ENCODE data around the gene CCNB2. TPM values are rescaled to one million over a fixed set of nuclear protein-coding genes. Genes with fewer than 3 reads are reported as not detected.

CCNB2 gene
- total RNA-seq = 5.9 TPM

- no peaks in the 10 kb centered on the region for H3K9me3 ChIP-seq
- no peak within 1 kb of the TSS for H3K27ac ChIP-seq
- peak within 1 kb of the TSS; percentile 45 to 47 for H3K4me3 ChIP-seq
- intact Hi-C loops (cut with DNase I) = no loop called here
- peaks cover 5% of the 10 kb centered on the region for H3K4me1 ChIP-seq
- H3K36me3 ChIP-seq = no peaks in the 10 kb centered on the region
- peak in 1 of 2 donors; percentile 92 for DNase-seq (ENCODE audit: extremely low spot score in 2 of 2)
- H3K27me3 ChIP-seq = no peaks in the 10 kb centered on the region
- TF ChIP-seq CTCF (IDR thresholded peaks at IDR 0.05) (no peak), POLR2A (IDR thresholded peaks at IDR 0.05) (no peak), POLR2AphosphoS5 (IDR thresholded peaks at IDR 0.05; ENCODE audit: insufficient read depth in 1 of 2, low read depth in 1 of 2) (peak; percentile 55 to 70)
These were observed at the start of gene CCNB2 for GRCh38 chr15:59104912-59105732. CCNB2 (plus strand) TSS chr15:59105146; CDS start chr15:59105269, 123 bp downstream.

- Histone ChIP-seq H3K27ac (no peak overlapping the region), H3K4me1 (no peaks in the 10 kb centered on the region), H3K9me3 (no peaks in the 10 kb centered on the region), H3K36me3 (peaks cover 0 to 59% of the 10 kb centered on the region in 2 donors), H3K27me3 (no peaks in the 10 kb centered on the region), H3K4me3 (no peak overlapping the region)
- intact Hi-C loops (cut with DNase I) = no loop called here
- DNase-seq (ENCODE audit: extremely low spot score in 2 of 2) = no peak
- TF ChIP-seq POLR2A (IDR thresholded peaks at IDR 0.05) (no peak), CTCF (IDR thresholded peaks at IDR 0.05) (no peak), POLR2AphosphoS5 (IDR thresholded peaks at IDR 0.05; ENCODE audit: insufficient read depth in 1 of 2, low read depth in 1 of 2) (no peak)
These were observed 45.8 kb upstream of the CCNB2 start for GRCh38 chr15:59059076-59059597.

DNA sequence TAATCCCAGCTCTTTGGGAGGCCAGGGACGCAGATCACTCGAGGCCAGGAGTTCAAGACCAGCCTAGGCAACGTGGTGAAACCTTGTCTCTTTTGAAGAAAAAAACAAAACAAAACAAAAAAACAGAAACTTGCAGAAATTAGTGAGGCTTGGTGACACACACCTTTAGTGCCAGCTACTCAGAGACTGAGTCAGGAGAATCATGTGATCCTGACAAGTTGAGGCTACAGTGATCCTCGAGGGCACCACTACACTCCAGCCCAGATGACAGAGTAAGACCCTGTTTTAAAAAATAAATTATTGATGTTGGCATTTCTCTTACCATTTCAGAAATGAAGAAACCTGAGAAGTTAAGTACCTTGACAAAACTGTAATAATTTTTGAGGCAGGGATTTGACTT lies 44.6 kb upstream of the CCNB2 start:
- intact Hi-C loops (cut with DNase I) = no loop called here
- H3K27me3 ChIP-seq = no peaks in the 10 kb centered on the region
- TF ChIP-seq POLR2A (IDR thresholded peaks at IDR 0.05) = no peak
- H3K27ac ChIP-seq = no peak overlapping the region
- no peak overlapping the region for H3K4me3 ChIP-seq
- no peak for DNase-seq (ENCODE audit: extremely low spot score in 2 of 2)
- no peaks in the 10 kb centered on the region for H3K9me3 ChIP-seq
- H3K36me3 ChIP-seq = peaks cover 0 to 63% of the 10 kb centered on the region in 2 donors
- no peaks in the 10 kb centered on the region for H3K4me1 ChIP-seq

DNA sequence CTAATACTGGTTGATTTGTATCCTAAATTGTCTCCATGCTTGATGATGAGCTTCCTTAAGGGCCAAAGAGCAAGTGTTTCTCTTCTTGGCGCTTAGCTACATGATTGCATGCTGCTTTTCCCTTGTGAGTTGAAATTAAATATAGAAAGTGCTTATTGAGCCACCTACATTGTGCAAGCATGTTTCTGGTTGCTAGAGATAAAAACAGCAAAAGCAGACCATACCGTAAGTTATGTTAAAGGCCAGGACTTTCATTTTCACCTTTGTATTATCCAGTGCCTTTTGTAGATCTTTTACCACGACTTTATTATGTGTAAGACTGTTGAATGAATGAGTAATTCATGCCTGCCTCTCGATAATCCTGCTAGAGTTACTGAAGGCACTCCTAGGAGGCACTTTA lies 41.9 kb upstream of the CCNB2 start:
- no peak for DNase-seq (ENCODE audit: extremely low spot score in 2 of 2)
- Histone ChIP-seq H3K27me3 (no peaks in the 10 kb centered on the region), H3K4me3 (no peak overlapping the region), H3K4me1 (no peaks in the 10 kb centered on the region), H3K36me3 (peaks cover 0 to 68% of the 10 kb centered on the region in 2 donors), H3K27ac (no peak overlapping the region), H3K9me3 (no peaks in the 10 kb centered on the region)
- intact Hi-C loops (cut with DNase I) = no loop called here
- TF ChIP-seq POLR2AphosphoS5 (IDR thresholded peaks at IDR 0.05; ENCODE audit: insufficient read depth in 1 of 2, low read depth in 1 of 2) = no peak
- no peak for TF ChIP-seq CTCF (IDR thresholded peaks at IDR 0.05)
- TF ChIP-seq POLR2A (IDR thresholded peaks at IDR 0.05) = no peak

DNA sequence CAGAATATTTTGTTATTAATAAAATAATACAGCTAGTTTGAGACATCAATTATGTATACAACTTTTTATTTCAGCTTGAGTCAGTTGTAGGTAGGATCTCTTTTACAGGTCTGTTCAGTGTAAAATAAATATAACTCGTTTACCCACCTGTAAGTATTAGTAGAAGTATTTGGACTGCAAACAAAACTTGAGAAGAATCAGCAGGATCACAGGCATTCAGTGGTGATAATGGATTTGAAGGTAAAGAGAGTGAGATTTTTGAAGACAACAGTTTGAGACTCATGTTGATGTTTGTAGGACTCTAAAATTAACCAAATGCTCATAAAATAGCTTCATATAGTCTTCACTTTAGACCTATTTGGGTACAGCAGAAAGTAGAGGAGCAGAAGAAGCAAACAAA lies 35.5 kb upstream of the CCNB2 start:
- H3K36me3 ChIP-seq = peaks cover 3 to 40% of the 10 kb centered on the region in 2 donors
- H3K4me3 ChIP-seq = no peak overlapping the region
- intact Hi-C loops (cut with DNase I) = no loop called here
- H3K9me3 ChIP-seq = no peaks in the 10 kb centered on the region
- no peaks in the 10 kb centered on the region for H3K27me3 ChIP-seq
- H3K4me1 ChIP-seq = peaks cover 3% of the 10 kb centered on the region
- no peak for DNase-seq (ENCODE audit: extremely low spot score in 2 of 2)
- no peak overlapping the region for H3K27ac ChIP-seq
- TF ChIP-seq POLR2A (IDR thresholded peaks at IDR 0.05) = no peak
- no peak for TF ChIP-seq CTCF (IDR thresholded peaks at IDR 0.05)
- no peak for TF ChIP-seq POLR2AphosphoS5 (IDR thresholded peaks at IDR 0.05; ENCODE audit: insufficient read depth in 1 of 2, low read depth in 1 of 2)
